GM23248 (cell line): ENCODE results near the gene C14orf132. TPM values are rescaled to one million over a fixed set of nuclear protein-coding genes. Genes with fewer than 3 reads are reported as not detected.

Experiments
- DNase-seq: peaks from one replicate; pipeline ENCODE4 v3.0.0-alpha.2; 2015
- H2AFZ ChIP-seq: fragments of 200-600 bp; sonication (generic); 2 replicates; pipeline ENCODE4 v1.6.1; 2016; ENCODE audit warnings: antibody characterized with exemption
- H3F3A ChIP-seq: fragments of 200-600 bp; sonication (generic); 2 replicates; pipeline ENCODE4 v1.6.1; 2016; ENCODE audit warnings: mild to moderate bottlenecking, antibody characterized with exemption, mixed run types; ENCODE audit not compliant: insufficient read depth
- H3K27ac ChIP-seq: fragments of 200-600 bp; sonication (generic); 2 replicates; pipeline ENCODE4 v1.5.1; 2016; ENCODE audit warnings: mild to moderate bottlenecking
- H3K27me3 ChIP-seq: fragments of 200-600 bp; sonication (generic); replicated peaks from 2 replicates; pipeline ENCODE4 v1.6.1; 2016; ENCODE audit warnings: mild to moderate bottlenecking; ENCODE audit not compliant: insufficient read depth
- H3K36me3 ChIP-seq: fragments of 200-600 bp; sonication (generic); 2 replicates; pipeline ENCODE4 v1.6.1; 2016; ENCODE audit warnings: low read depth, mild to moderate bottlenecking
- H3K4me1 ChIP-seq: fragments of 200-600 bp; sonication (generic); 2 replicates; pipeline ENCODE4 v1.6.1; 2016; ENCODE audit warnings: mild to moderate bottlenecking; ENCODE audit not compliant: insufficient read depth
- H3K4me2 ChIP-seq: fragments of 200-600 bp; sonication (generic); one replicate; pipeline ENCODE4 v1.6.1; 2016; ENCODE audit warnings: mild to moderate bottlenecking; ENCODE audit not compliant: unreplicated experiment
- H3K4me3 ChIP-seq: fragments of 200-600 bp; sonication (generic); 2 replicates; pipeline ENCODE4 v1.5.1; 2016; ENCODE audit warnings: mild to moderate bottlenecking
- H3K79me2 ChIP-seq: fragments of 200-600 bp; sonication (generic); 2 replicates; pipeline ENCODE4 v1.6.1; 2016; ENCODE audit warnings: mild to moderate bottlenecking; ENCODE audit not compliant: insufficient read depth
- H3K9ac ChIP-seq: fragments of 200-600 bp; sonication (generic); 2 replicates; pipeline ENCODE4 v1.6.1; 2016; ENCODE audit warnings: mild to moderate bottlenecking
- H3K9me2 ChIP-seq: fragments of 200-600 bp; sonication (generic); 2 replicates; pipeline ENCODE4 v1.6.1; 2016; ENCODE audit warnings: mixed run types, mild to moderate bottlenecking, moderate library complexity; ENCODE audit not compliant: insufficient read depth
- H3K9me3 ChIP-seq: fragments of 200-600 bp; sonication (generic); one replicate; pipeline ENCODE4 v1.6.1; 2017; ENCODE audit warnings: low read depth
- H4K20me1 ChIP-seq: fragments of 200-600 bp; sonication (generic); 2 replicates; pipeline ENCODE4 v1.6.0; 2016; ENCODE audit not compliant: insufficient read depth
- EZH2 ChIP-seq: fragments of 200-600 bp; sonication (generic); IDR thresholded peaks from 2 replicates; pipeline ENCODE4 v1.6.1; 2018; ENCODE audit warnings: antibody characterized with exemption, mild to moderate bottlenecking; ENCODE audit not compliant: insufficient read depth, poor library complexity, severe bottlenecking
- EZH2phosphoT487 ChIP-seq: fragments of 200-600 bp; sonication (generic); IDR thresholded peaks from 2 replicates; pipeline ENCODE4 v1.6.1; 2018; ENCODE audit warnings: antibody characterized with exemption, moderate library complexity, mild to moderate bottlenecking, low read depth; ENCODE audit not compliant: insufficient read depth
- WGBS, 2 experiments: methylation state at CpG; one replicate each; pipeline ENCODE4 v1.1.6; 2015 to 2017; ENCODE audit warnings: low lambda C conversion rate in 2 of 2, low coverage in 1 of 2; ENCODE audit errors: missing lambda C conversion rate in 2 of 2; 5-methylcytosine and 5-hydroxymethylcytosine counted together
- in situ Hi-C: fragments of 300-500 bp; cut with MboI; formaldehyde crosslinking; loops from 2 replicates; pipeline ENCODE4 v1.15.0; 2020
- polyA plus RNA-seq: library from polyadenylated mRNA; unstranded; fragments of >200 nt; fragmentation: Nextera tagmentation; extraction: Ambion mirVana; gene quantifications from 2 replicates; pipeline ENCODE4 v1.2.1, GENCODE V29; 2016
- total RNA-seq: library from RNA; depleted of rRNA; stranded (reverse); fragments of >200 nt; shearing (Covaris generic); gene quantifications from 2 replicates; pipeline ENCODE4 v1.2.3, GENCODE V29; 2014

C14orf132 gene
- total and polyA plus RNA-seq, 2 experiments from 2014 or later, result 18.6 to 26.2 TPM

DNA sequence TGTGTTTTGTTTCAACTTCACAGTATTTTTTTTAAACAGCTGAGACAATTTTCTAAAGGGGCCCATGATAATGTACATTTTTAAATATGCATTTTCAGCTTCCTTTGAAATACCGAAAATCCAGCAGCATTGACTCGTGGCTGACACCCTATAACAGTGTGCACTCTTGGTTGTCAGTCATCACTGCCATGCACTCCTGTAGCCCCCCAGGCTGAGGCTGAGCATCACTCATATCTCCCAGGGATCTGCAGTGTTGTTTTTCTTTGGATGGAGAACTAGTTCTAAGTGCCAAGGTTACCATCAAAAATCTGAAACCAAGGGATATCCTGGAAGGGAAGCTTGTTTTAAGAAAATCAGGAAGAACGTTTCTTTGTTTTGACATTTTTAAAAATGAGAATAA, 81.2 kb downstream of the C14orf132 start:
- Histone ChIP-seq H4K20me1 (no peaks in the 10 kb centered on the region), H3K4me2 (no peak overlapping the region), H3K9me3 (no peaks in the 10 kb centered on the region), H3K4me1 (peaks cover 33% of the 10 kb centered on the region), H3K4me3 (no peak overlapping the region), H3K9me2 (no peaks in the 10 kb centered on the region), H3K27me3 (no peaks in the 10 kb centered on the region), H3K79me2 (no peaks in the 10 kb centered on the region), H3K36me3 (no peaks in the 10 kb centered on the region), H3F3A (peaks cover 21% of the 10 kb centered on the region), H3K27ac (no peak overlapping the region), H2AFZ (peak overlapping the region; percentile 40), H3K9ac (no peak overlapping the region)
- DNase-seq, result no peak
- 90% methylated on average over 3 of the region's 3 CpGs for WGBS, 2 experiments
- TF ChIP-seq EZH2 (no peak), EZH2phosphoT487 (no peak)
- in situ Hi-C loops, result no loop called here

DNA sequence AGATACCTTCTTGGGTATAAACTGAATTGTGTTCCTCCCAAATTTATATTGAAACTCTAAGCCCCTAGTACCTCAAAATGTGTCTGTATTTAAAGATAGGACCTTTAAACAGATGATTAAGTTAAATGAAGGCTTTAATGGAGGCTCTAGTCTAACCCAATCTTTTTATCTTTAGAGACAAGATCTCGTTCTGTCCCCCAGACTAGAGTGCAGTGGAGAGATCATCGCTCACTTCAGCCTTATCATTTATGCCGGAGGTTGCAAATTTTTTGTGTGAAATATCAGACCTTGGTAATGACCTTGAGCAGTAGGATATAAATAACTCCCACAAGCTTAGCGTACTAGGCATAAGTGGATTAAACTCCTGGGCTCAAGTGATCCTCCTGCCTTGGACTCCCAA, 81.8 kb downstream of the C14orf132 start:
- no peaks in the 10 kb centered on the region for H3K79me2 ChIP-seq
- H2AFZ ChIP-seq, result peak overlapping the region; percentile 3; the same call in 1 of the 2 replicates
- WGBS, 2 experiments, result 95 to 99% methylated on average over 4 of the region's 4 CpGs
- no peaks in the 10 kb centered on the region for H3K27me3 ChIP-seq
- DNase-seq, result no peak
- H3K9me2 ChIP-seq, result no peaks in the 10 kb centered on the region
- no peak overlapping the region for H3K9ac ChIP-seq
- in situ Hi-C loops, result no loop called here
- H3K36me3 ChIP-seq, result no peaks in the 10 kb centered on the region
- H3F3A ChIP-seq, result peaks cover 21% of the 10 kb centered on the region
- no peak overlapping the region for H3K4me3 ChIP-seq
- TF ChIP-seq EZH2phosphoT487 (no peak), EZH2 (no peak)
- H3K4me2 ChIP-seq, result no peak overlapping the region
- no peaks in the 10 kb centered on the region for H3K9me3 ChIP-seq
- H3K4me1 ChIP-seq, result peaks cover 33% of the 10 kb centered on the region
- H4K20me1 ChIP-seq, result no peaks in the 10 kb centered on the region
- no peak overlapping the region for H3K27ac ChIP-seq

DNA sequence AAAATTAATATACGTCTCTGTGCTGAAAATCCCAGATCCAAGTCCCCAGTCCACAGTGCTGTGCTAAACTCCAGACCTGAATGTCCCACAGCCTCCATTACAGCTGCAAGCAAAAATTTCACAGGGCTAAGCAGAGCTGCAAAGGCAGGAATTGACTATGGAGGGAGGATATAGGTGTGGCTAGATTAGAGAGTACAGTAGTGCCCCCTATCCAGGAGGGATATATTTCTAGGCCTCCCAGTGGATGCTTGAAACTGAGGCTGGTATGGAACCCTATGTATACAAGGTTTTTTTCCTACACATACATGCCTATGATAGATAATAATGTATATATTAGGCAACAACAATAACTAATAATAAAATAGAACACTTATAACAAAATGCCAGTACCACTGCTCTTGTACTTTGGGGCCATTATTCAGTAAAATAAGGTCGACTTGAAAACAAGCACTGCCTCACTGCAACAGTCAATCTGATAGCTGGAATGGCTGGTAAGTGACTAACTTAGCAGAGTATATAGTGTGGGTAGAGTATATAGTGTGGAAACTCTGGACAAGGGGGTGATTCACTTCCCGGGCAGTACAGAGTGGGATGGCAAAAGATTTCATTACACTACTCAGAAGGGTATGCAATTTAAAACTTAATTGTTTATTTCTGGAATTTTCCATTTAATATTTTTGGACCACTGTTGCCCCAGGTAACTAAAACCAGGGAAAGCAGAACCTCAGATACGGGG, 82.7 kb downstream of the C14orf132 start:
- H3K9me2 ChIP-seq, result no peaks in the 10 kb centered on the region
- DNase-seq, result peak; percentile 84
- no peaks in the 10 kb centered on the region for H4K20me1 ChIP-seq
- H3K36me3 ChIP-seq, result no peaks in the 10 kb centered on the region
- no peaks in the 10 kb centered on the region for H3K9me3 ChIP-seq
- H3F3A ChIP-seq, result peaks cover 21% of the 10 kb centered on the region
- H3K4me1 ChIP-seq, result peaks cover 33% of the 10 kb centered on the region
- H3K9ac ChIP-seq, result peak overlapping the region; percentile 46; the same call in 1 of the 2 replicates
- peak overlapping the region; percentile 81 for H3K27ac ChIP-seq
- H2AFZ ChIP-seq, result peak overlapping the region; percentile 74
- in situ Hi-C loops, result no loop called here
- 40 to 52% methylated on average over 4 of the region's 4 CpGs for WGBS, 2 experiments
- H3K27me3 ChIP-seq, result no peaks in the 10 kb centered on the region
- H3K79me2 ChIP-seq, result no peaks in the 10 kb centered on the region
- TF ChIP-seq EZH2, result no peak
- H3K4me2 ChIP-seq, result peak overlapping the region; percentile 47
- peak overlapping the region; percentile 18 for H3K4me3 ChIP-seq

DNA sequence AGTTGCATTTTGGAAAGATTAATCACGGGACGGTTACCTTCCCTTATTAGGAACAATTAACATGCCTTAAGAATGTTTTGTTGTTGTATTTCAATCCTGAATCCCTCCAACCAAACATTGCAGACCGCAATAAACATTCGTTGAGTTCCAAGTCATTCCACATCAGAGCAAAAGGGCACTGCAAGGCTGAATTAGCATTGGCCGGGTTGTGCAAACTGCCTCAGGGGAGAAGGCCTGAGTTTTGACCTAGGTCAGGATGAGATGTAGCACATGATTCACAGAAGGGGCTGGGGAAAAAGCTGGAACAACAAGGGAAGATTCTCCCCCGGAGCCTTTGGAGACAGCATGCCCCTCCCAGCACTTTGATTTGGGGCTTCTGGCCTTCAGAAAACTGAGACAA, 83.3 kb downstream of the C14orf132 start:
- Histone ChIP-seq H3K9me3 (no peaks in the 10 kb centered on the region), H3K4me3 (peak overlapping the region; percentile 18), H3K79me2 (no peaks in the 10 kb centered on the region), H3F3A (peaks cover 21% of the 10 kb centered on the region), H3K27me3 (no peaks in the 10 kb centered on the region), H2AFZ (peak overlapping the region; percentile 74), H3K9ac (peak overlapping the region; percentile 46; the same call in 1 of the 2 replicates), H3K27ac (peak overlapping the region; percentile 81), H3K4me2 (peak overlapping the region; percentile 47), H3K36me3 (no peaks in the 10 kb centered on the region), H4K20me1 (no peaks in the 10 kb centered on the region), H3K4me1 (peaks cover 33% of the 10 kb centered on the region), H3K9me2 (no peaks in the 10 kb centered on the region)
- WGBS, 2 experiments, result 35 to 39% methylated on average over 6 of the region's 6 CpGs
- in situ Hi-C loops, result no loop called here
- DNase-seq, result peak; percentile 58
- TF ChIP-seq EZH2 (no peak), EZH2phosphoT487 (no peak)
